ENCODE measurements around the gene FRY. TPM values are rescaled to one million over a fixed set of nuclear protein-coding genes. Genes with fewer than 3 reads are reported as not detected.
A peak's percentile ranks its signal among the peaks of the same experiment; 100 is the strongest.

Gene FRY
- total and polyA plus RNA-seq, 11 donors, result 21.6 to 237 (median 165) TPM

DNA sequence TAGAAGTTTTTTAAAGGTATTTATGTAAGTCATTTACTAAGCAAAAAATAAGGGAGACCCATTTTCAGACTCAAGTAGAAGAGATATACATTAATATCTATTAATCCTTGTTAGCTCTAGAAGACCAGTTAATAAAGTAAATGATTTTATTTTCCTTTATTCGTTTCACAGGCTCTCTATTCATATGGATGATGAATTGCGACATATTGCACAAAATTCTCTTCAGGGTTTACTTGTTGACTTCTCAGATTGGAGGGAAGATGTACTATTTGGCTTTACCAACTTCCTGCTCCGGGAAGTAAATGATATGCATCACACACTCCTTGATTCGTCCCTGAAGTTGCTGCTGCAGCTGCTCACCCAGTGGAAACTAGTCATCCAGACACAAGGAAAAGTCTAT lies 139.3 kb downstream of the FRY start:
- ATAC-seq (no peak), DNase-seq (no peak)
- 93 to 94% (median 94%) methylated on average over 4 of the region's 4 CpGs for WGBS, 4 donors
- H3K36me3 ChIP-seq, result peaks cover 0 to 57% (median 20%) of the 10 kb centered on the region in 9 donors
- intact Hi-C loops (cut with DNase I), result no loop called here
- TF ChIP-seq, protein P1, sequence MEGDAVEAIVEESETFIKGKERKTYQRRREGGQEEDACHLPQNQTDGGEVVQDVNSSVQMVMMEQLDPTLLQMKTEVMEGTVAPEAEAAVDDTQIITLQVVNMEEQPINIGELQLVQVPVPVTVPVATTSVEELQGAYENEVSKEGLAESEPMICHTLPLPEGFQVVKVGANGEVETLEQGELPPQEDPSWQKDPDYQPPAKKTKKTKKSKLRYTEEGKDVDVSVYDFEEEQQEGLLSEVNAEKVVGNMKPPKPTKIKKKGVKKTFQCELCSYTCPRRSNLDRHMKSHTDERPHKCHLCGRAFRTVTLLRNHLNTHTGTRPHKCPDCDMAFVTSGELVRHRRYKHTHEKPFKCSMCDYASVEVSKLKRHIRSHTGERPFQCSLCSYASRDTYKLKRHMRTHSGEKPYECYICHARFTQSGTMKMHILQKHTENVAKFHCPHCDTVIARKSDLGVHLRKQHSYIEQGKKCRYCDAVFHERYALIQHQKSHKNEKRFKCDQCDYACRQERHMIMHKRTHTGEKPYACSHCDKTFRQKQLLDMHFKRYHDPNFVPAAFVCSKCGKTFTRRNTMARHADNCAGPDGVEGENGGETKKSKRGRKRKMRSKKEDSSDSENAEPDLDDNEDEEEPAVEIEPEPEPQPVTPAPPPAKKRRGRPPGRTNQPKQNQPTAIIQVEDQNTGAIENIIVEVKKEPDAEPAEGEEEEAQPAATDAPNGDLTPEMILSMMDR (IDR thresholded peaks at IDR 0.05), result no peak
- no peak for TF ChIP-seq POLR2A (IDR thresholded peaks at IDR 0.05)
- H3K4me3 ChIP-seq, result no peak overlapping the region
- H3K9me3 ChIP-seq, result no peaks in the 10 kb centered on the region
- H3K4me1 ChIP-seq, result peaks cover 0 to 36% (median 15%) of the 10 kb centered on the region in 12 donors
- H3K27me3 ChIP-seq, result no peaks in the 10 kb centered on the region
- H3K27ac ChIP-seq, result no peak overlapping the region

DNA sequence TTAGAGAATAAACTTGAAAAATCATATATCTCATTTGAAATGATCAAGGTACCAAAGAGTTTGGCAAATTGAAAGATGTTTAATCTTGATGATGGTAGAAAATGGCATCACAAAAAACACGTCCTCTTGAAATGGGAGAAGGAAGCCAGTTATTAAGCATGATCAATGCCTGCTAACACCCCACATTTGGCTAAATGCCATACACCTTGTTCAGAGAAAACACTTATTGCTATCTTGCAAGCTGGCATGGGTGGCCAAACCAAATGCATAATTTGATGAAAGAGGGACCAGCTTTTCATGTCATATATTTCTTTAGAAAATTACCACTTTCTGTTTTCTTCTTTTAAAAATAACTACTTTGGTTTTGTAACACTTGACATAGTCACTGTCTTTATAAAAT lies 142.3 kb downstream of the FRY start:
- WGBS, 4 donors, result 54 to 65% (median 64%) methylated on average over 1 of the region's 1 CpG
- DNase-seq (no peak), ATAC-seq (no peak)
- no peak overlapping the region for H3K4me3 ChIP-seq
- no peaks in the 10 kb centered on the region for H3K9me3 ChIP-seq
- H3K36me3 ChIP-seq, result peaks cover 0 to 88% (median 20%) of the 10 kb centered on the region in 9 donors
- intact Hi-C loops (cut with DNase I), result no loop called here
- H3K27me3 ChIP-seq, result no peaks in the 10 kb centered on the region
- H3K4me1 ChIP-seq, result peaks cover 0 to 16% (median 4%) of the 10 kb centered on the region in 12 donors
- no peak overlapping the region for H3K27ac ChIP-seq
- TF ChIP-seq POLR2A (IDR thresholded peaks at IDR 0.05), result no peak
- TF ChIP-seq, protein P1 (IDR thresholded peaks at IDR 0.05), result no peak

DNA sequence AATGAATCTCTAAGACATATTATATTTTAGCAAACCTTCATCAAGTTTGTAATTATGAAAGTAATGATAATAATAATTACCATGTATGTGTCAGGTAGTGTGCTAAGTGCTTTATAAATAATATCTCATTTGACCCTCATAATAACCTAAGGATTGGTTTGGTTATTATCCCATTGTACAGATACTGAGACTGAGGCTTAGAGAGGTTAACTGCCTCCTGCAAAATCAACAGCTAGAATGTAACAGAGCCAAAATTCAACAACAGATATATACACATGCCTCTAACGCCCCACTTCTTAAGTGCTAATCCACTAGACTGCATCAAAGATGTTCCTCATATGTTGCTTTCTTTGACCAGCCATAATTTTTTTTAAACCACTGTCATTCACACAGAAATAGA lies 142.8 kb downstream of the FRY start:
- no peaks in the 10 kb centered on the region for H3K9me3 ChIP-seq
- WGBS, 4 donors, result 92 to 98% (median 93%) methylated on average over 1 of the region's 1 CpG
- H3K36me3 ChIP-seq, result peaks cover 0 to 92% (median 20%) of the 10 kb centered on the region in 9 donors
- TF ChIP-seq POLR2A (IDR thresholded peaks at IDR 0.05), result no peak
- TF ChIP-seq, protein P1 (IDR thresholded peaks at IDR 0.05), result no peak
- DNase-seq (no peak), ATAC-seq (no peak)
- H3K27ac ChIP-seq, result no peak overlapping the region
- H3K4me1 ChIP-seq, result peaks cover 0 to 11% (median 2%) of the 10 kb centered on the region in 12 donors
- H3K4me3 ChIP-seq, result no peak overlapping the region
- no peaks in the 10 kb centered on the region for H3K27me3 ChIP-seq
- intact Hi-C loops (cut with DNase I), result no loop called here

DNA sequence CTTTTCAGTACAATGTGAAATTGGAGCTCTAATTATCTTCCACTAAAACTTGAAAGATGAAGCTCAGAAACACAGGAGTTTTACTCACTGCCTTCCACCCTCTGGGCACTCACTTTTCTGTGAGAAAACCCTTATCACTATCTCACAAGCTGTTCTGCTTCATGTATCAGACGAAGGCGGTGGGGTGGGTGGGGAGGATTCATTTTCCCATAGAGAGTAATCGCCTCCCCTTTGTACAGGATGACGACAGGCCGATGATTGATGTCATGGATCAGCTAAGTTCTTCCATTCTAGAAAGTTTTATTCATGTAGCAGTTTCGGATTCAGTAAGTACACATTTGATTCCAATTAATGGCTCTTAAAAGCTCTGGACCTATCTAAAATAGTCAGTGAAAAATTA lies 143.7 kb downstream of the FRY start:
- Histone ChIP-seq H3K36me3 (peaks cover 0 to 98% (median 23%) of the 10 kb centered on the region in 9 donors), H3K27me3 (no peaks in the 10 kb centered on the region), H3K27ac (no peak overlapping the region), H3K4me1 (peaks cover 0 to 4% (median 0%) of the 10 kb centered on the region in 12 donors), H3K9me3 (no peaks in the 10 kb centered on the region), H3K4me3 (no peak overlapping the region)
- ATAC-seq (peak in 3 of 4 donors; percentile 27 to 47 (median 46)), DNase-seq (peak in 1 of 5 donors; percentile 30)
- intact Hi-C loops (cut with DNase I), result loop anchor here in 1 of 10 donors (5.0 kb wide), 1 partner anchor 62 kb away; no protein-coding TSS in a partner anchor
- no peak for TF ChIP-seq POLR2A (IDR thresholded peaks at IDR 0.05)
- TF ChIP-seq, protein P1 (IDR thresholded peaks at IDR 0.05), result no peak
- WGBS, 4 donors, result 63 to 75% (median 66%) methylated on average over 6 of the region's 6 CpGs

Data from heart left ventricle (tissue), 16 donors.